ENCODE results near the gene JMJD6.

- peak in 2 of 3 experiments; percentile 20 to 36; a peak in 2 of 6 replicates for TF ChIP-seq CTCF (IDR thresholded peaks at IDR 0.05 in 2 of 3, conservative IDR thresholded peaks at IDR 0.05 in 1 of 3; ENCODE audit: borderline replicate concordance in 1 of 3, insufficient read depth in 1 of 3, low read depth in 2 of 3, low read length in 2 of 3)
- TF ChIP-seq ATF3 (IDR thresholded peaks at IDR 0.05) = no peak
- TF ChIP-seq POLR2A (IDR thresholded peaks at IDR 0.05; ENCODE audit: borderline replicate concordance, extremely low read depth, insufficient read depth, insufficient read length) = no peak
- TF ChIP-seq YY1 (IDR thresholded peaks at IDR 0.05; ENCODE audit: extremely low read depth, insufficient replicate concordance, low read depth, low read length) = no peak
- TF ChIP-seq POLR2AphosphoS5 (IDR thresholded peaks at IDR 0.05; ENCODE audit: low read depth, low read length) = no peak
- TF ChIP-seq ZNF274 (IDR thresholded peaks at IDR 0.05; ENCODE audit: low read depth, low read length) = no peak
- no peak for TF ChIP-seq SP1 (IDR thresholded peaks at IDR 0.05; ENCODE audit: low read depth)
- TF ChIP-seq EZH2 (IDR thresholded peaks at IDR 0.05) = no peak
- no peak for TF ChIP-seq EGR1 (IDR thresholded peaks at IDR 0.05; ENCODE audit: low read depth)
- no peak for TF ChIP-seq REST (IDR thresholded peaks at IDR 0.05; ENCODE audit: low read depth)
- no peak for TF ChIP-seq ZFX (IDR thresholded peaks at IDR 0.05)
- TF ChIP-seq RAD21 (IDR thresholded peaks at IDR 0.05; ENCODE audit: low read depth) = peak; percentile 21; the same call in 1 of the 2 replicates
These were observed 43.2 kb downstream of the JMJD6 start for GRCh38 chr17:76683011-76683755.
